Endothelial cell of umbilical vein (primary cell): ENCODE results near the gene ANAPC2. TPM values are rescaled to one million over a fixed set of nuclear protein-coding genes. Genes with fewer than 3 reads are reported as not detected.

Experiments used
- BruUV-seq: library from RNA; stranded (reverse); fragments of 400-500 nt; replicated peaks from 2 replicates; lab custom pipeline; 2021; lab: Mats Ljungman, UMichigan
- CTCF ChIA-PET: fragments of 300-600, 350-600 bp; sonication (Branson Sonifier 250); formaldehyde crosslinking; loops from one replicate; lab custom pipeline; 2021; ENCODE audit warnings: antibody characterized with exemption, inconsistent platforms; lab: Charles Lee
- POLR2A ChIA-PET: fragments of 300-600, 350-600 bp; sonication (Branson Sonifier 250); formaldehyde crosslinking; loops from one replicate; lab custom pipeline; 2021; ENCODE audit warnings: antibody characterized with exemption, inconsistent platforms; lab: Charles Lee
- DNase-seq: peaks from one replicate; pipeline ENCODE4 v3.0.0-alpha.2; 2011; ENCODE audit warnings: low read depth, low spot score
- FAIRE-seq: peaks from 2 replicates; lab custom pipeline; 2011; peaks lifted over from hg19 to GRCh38; lab: Jason Lieb, UNC
- H2AFZ ChIP-seq: 2 replicates; pipeline ENCODE4 v1.6.0; 2012; ENCODE audit warnings: low read depth, low read length, control low read depth, inconsistent platforms
- H3K27ac ChIP-seq: 2 replicates; pipeline ENCODE4 v1.5.1; 2011; ENCODE audit warnings: low read depth, mild to moderate bottlenecking, control low read depth, low read length, moderate library complexity; ENCODE audit not compliant: insufficient read depth
- H3K27me3 ChIP-seq, 2 experiments: 2 replicates each; pipeline versions ENCODE4 v1.6.0 to v1.6.1; 2011; ENCODE audit warnings: low read length in 2 of 2, mixed read lengths in 1 of 2; ENCODE audit not compliant: control insufficient read depth in 2 of 2, insufficient read depth in 2 of 2
- H3K36me3 ChIP-seq, 2 experiments: 2 replicates in 1 of 2; 3 replicates in 1 of 2; pipeline ENCODE4 v1.5.1; 2011; ENCODE audit warnings: low read length in 2 of 2, mild to moderate bottlenecking in 1 of 2, moderate library complexity in 1 of 2; ENCODE audit not compliant: control insufficient read depth in 2 of 2, insufficient read depth in 2 of 2; ENCODE audit errors: extremely low read depth in 1 of 2
- H3K4me1 ChIP-seq: 3 replicates; pipeline ENCODE4 v1.5.1; 2011; ENCODE audit warnings: mild to moderate bottlenecking, low read length; ENCODE audit not compliant: control insufficient read depth, insufficient read depth; ENCODE audit errors: extremely low read depth
- H3K4me2 ChIP-seq: 2 replicates; pipeline ENCODE4 v1.6.1; 2011; ENCODE audit warnings: low read length, control low read depth, mixed read lengths; ENCODE audit not compliant: insufficient read depth
- H3K4me3 ChIP-seq, 3 experiments: fragments of 200-600 bp in 1 of 3; sonication (generic), shearing (Covaris generic) in 1 of 3; replicated peaks in 1 of 3; 2 replicates each; pipeline ENCODE4 v1.5.1; 2011 to 2016; ENCODE audit warnings: control low read depth in 3 of 3, low read length in 3 of 3, mild to moderate bottlenecking in 2 of 3, inconsistent platforms in 1 of 3, low read depth in 1 of 3, moderate library complexity in 1 of 3; ENCODE audit not compliant: insufficient read depth in 1 of 3
- H3K79me2 ChIP-seq: 2 replicates; pipeline ENCODE4 v1.6.0; 2012; ENCODE audit warnings: low read length, inconsistent platforms; ENCODE audit not compliant: control insufficient read depth, insufficient read depth
- H3K9ac ChIP-seq: replicated peaks from 2 replicates; pipeline ENCODE3; 2011; ENCODE audit warnings: low read length, control low read depth; ENCODE audit not compliant: insufficient read depth; ENCODE audit errors: extremely low read depth
- H3K9me1 ChIP-seq: replicated peaks from 3 replicates; pipeline ENCODE4 v1.6.0; 2011; ENCODE audit warnings: mild to moderate bottlenecking, low read length; ENCODE audit not compliant: control insufficient read depth, insufficient read depth; ENCODE audit errors: extremely low read depth
- H3K9me3 ChIP-seq: replicated peaks from 2 replicates; pipeline ENCODE4 v1.5.1; 2012; ENCODE audit warnings: low read length, inconsistent platforms; ENCODE audit not compliant: control insufficient read depth, insufficient read depth
- H4K20me1 ChIP-seq: replicated peaks from 2 replicates; pipeline ENCODE3; 2011; ENCODE audit warnings: mild to moderate bottlenecking, low read length; ENCODE audit not compliant: control insufficient read depth, insufficient read depth; ENCODE audit errors: extremely low read depth
- CTCF ChIP-seq, 2 donors: IDR thresholded peaks; 1 replicate in 1 of 2; 2 replicates in 1 of 2; pipeline ENCODE4 v1.5.1; 2011; ENCODE audit warnings: low read length in 2 of 2, mild to moderate bottlenecking in 2 of 2, moderate library complexity in 2 of 2, control low read depth in 1 of 2, inconsistent platforms in 1 of 2, low read depth in 1 of 2; ENCODE audit not compliant: insufficient read depth in 1 of 2; ENCODE audit errors: extremely low read depth in 1 of 2
- EZH2 ChIP-seq: IDR thresholded peaks from 2 replicates; pipeline ENCODE4 v1.6.1; 2012; ENCODE audit warnings: borderline replicate concordance, low read depth, mild to moderate bottlenecking, moderate library complexity, low read length, inconsistent platforms; ENCODE audit not compliant: severe bottlenecking
- FOS ChIP-seq: IDR thresholded peaks from 2 replicates; pipeline ENCODE4 v1.6.1; 2011; ENCODE audit warnings: mild to moderate bottlenecking, low read length, moderate library complexity, borderline replicate concordance; ENCODE audit not compliant: insufficient read depth
- GATA2 ChIP-seq: IDR thresholded peaks from 2 replicates; pipeline ENCODE4 v1.7.0; 2011; ENCODE audit warnings: low read depth, mild to moderate bottlenecking, moderate library complexity, mixed read lengths, low read length; ENCODE audit not compliant: insufficient read length, insufficient read depth
- JUN ChIP-seq: IDR thresholded peaks from 2 replicates; pipeline ENCODE4 v1.6.1; 2011; ENCODE audit warnings: borderline replicate concordance, low read depth; ENCODE audit not compliant: insufficient read length, insufficient read depth
- MAX ChIP-seq: IDR thresholded peaks from 2 replicates; pipeline ENCODE4 v1.6.1; 2011; ENCODE audit not compliant: insufficient read depth, insufficient read length
- MYC ChIP-seq: IDR thresholded peaks from one replicate; pipeline ENCODE4 v1.6.1; 2011; ENCODE audit warnings: mild to moderate bottlenecking, low read depth, low read length
- POLR2A ChIP-seq: IDR thresholded peaks from 2 replicates; pipeline ENCODE4 v1.6.1; 2012; ENCODE audit warnings: low read depth, mild to moderate bottlenecking, control low read depth, low read length
- POLR2AphosphoS5 ChIP-seq: IDR thresholded peaks from 2 replicates; pipeline ENCODE4 v1.6.1; 2012; ENCODE audit warnings: low read depth, mild to moderate bottlenecking, control low read depth, low read length, moderate library complexity; ENCODE audit not compliant: insufficient read depth
- dilution Hi-C: fragments of 300-500 bp; cut with MboI; formaldehyde crosslinking; loops from one replicate; pipeline ENCODE4 v1.15.0; 2019; ENCODE audit warnings: low sequenced_read_pairs; ENCODE audit not compliant: extremely low pct_ligation_motif_present
- intact Hi-C: fragments of 100-400 bp; cut with micrococcal nuclease; formaldehyde crosslinking; loops from one replicate; pipeline ENCODE4 v1.10.0; 2022
- polyA plus RNA-seq, 4 experiments: library from polyadenylated mRNA; depleted of rRNA in 3 of 4; stranded (reverse) in 3 of 4; unstranded in 1 of 4; fragments of >200 nt; gene quantifications; 2 replicates each; pipeline versions ENCODE4 v1.2.1 to v1.2.3, GENCODE V29; 2011 to 2012; ENCODE audit warnings: missing spikeins in 1 of 4
- total RNA-seq: library from RNA; stranded (reverse); gene quantifications from 2 replicates; pipeline ENCODE4 v1.2.3, GENCODE V29; 2021

ANAPC2 gene
- total and polyA plus RNA-seq, 2 donors (not counting 3 experiments of a cell fraction or from before 2014, with no cell fraction given) = 44.8 to 69.2 TPM

DNA sequence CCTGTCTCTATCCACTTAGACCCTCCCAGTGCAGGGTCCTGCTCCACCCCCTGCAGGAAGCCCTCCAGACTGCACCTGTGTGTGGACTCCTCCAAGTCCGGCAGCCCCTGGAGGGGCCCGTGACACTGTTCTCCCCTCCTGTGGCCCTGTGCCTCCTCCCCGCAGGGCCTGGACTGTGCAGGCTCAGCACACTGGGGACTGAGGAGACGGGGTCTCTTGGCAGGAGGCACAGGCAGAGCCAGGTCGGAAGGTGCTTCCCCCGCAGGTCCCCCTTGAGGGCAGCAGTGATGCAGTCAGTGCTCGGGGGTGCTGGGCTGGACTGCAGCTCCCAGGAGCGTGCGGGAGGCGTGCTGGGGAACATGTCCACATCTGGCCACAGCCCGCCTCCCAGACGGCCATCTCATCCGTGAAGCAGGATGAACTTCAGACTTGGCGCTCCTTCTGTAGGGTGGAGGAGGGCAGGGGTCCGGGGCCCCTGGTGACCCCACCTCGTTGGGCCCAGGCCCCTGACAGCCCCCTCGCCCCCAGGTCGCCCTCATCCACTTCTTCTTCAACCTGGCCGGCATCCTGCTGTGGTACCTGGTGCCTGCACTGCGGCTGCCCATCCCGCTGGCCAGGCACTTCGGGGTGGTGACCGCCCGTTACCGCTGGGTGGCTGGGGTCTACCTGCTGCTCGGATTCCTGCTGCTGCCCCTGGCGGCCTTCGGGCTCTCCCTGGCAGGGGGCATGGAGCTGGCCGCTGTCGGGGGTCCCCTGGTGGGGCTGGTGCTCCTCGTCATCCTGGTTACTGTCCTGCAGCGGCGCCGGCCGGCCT is 47.3 kb upstream of the ANAPC2 start:
- ChIA-PET POLR2A (interaction anchor here (0.6 kb wide), 4 partner anchors 31 to 149 kb away, joined by 3 to 4 read pairs (median 3); partner anchors contain the start of gene MAN1B1), CTCF (interaction anchor here (0.6 to 2.5 kb wide), 29 partner anchors 11 to 781 kb away, joined by 3 to 63 read pairs (median 6); partner anchors contain the start of genes CYSRT1, NDOR1, NPDC1 and NRARP)
- Histone ChIP-seq H2AFZ (no peak overlapping the region), H3K4me2 (no peak overlapping the region), H3K79me2 (peaks cover 4% of the 10 kb centered on the region), H3K36me3 (no peaks in the 10 kb centered on the region), H3K27ac (no peak overlapping the region), H4K20me1 (no peaks in the 10 kb centered on the region), H3K27me3 (no peaks in the 10 kb centered on the region), H3K9me3 (no peaks in the 10 kb centered on the region), H3K9ac (no peak overlapping the region), H3K4me1 (no peaks in the 10 kb centered on the region), H3K9me1 (no peaks in the 10 kb centered on the region), H3K4me3 (no peak overlapping the region)
- intact Hi-C loops = loop anchor here (1.0 to 5.0 kb wide), 3 partner anchors 13 to 448 kb away; partner anchors contain the start of gene RNF208
- DNase-seq (no peak), FAIRE-seq (no peak)
- dilution Hi-C loops = no loop called here
- no TSS peak for BruUV-seq
- TF ChIP-seq MAX (no peak), POLR2A (no peak), GATA2 (no peak), FOS (no peak), POLR2AphosphoS5 (no peak), MYC (no peak), CTCF (IDR thresholded peaks at IDR 0.05; ENCODE audit: extremely low read depth in 1 of 2, insufficient read depth in 1 of 2, low read depth in 1 of 2, low read length in 2 of 2) (no peak), JUN (no peak), EZH2 (no peak)
